ENCODE measurements around the gene RGS5. TPM values are rescaled to one million over a fixed set of nuclear protein-coding genes. Genes with fewer than 3 reads are reported as not detected.

The RGS5 gene
- total and polyA plus RNA-seq, 2 donors (not counting 3 experiments of a cell fraction or from before 2014, with no cell fraction given) = 287 to 770 TPM

DNA sequence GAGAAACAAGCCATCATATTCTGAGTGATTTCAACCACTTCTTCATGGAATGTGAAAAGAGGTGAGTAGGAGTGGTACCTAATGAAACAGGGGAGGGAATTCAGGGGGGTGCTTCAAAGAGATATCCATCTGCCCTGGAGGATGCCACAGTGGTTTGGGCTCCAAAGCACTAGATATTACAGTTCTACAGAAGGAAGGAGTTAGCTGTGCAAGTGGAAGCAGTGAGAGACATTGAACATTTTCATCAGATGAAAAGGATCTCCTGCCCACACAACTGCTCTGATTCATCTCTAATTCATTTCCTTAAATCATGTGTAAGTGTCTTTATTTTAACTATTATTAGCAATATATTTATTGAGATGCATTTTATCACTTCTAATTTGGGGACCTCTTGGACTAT, 2.8 kb upstream of the RGS5 start:
- H3K9ac ChIP-seq (replicated peaks; ENCODE audit: extremely low read depth, insufficient read depth, low read length) = no peak overlapping the region
- POLR2A ChIA-PET = no interaction called here
- H3K27me3 ChIP-seq (ENCODE audit: control insufficient read depth in 2 of 2, insufficient read depth in 2 of 2, low read length in 2 of 2) = no peaks in the 10 kb centered on the region
- peak overlapping the region; percentile 73 for H2AFZ ChIP-seq (ENCODE audit: low read depth, low read length)
- H3K4me3 ChIP-seq (replicated peaks in 1 of 3; ENCODE audit: insufficient read depth in 1 of 3, low read depth in 1 of 3, low read length in 3 of 3) = no peak overlapping the region
- no peak overlapping the region for H3K27ac ChIP-seq (ENCODE audit: insufficient read depth, low read depth, low read length)
- no peak for FAIRE-seq
- H3K4me2 ChIP-seq (ENCODE audit: insufficient read depth, low read length) = peak overlapping the region; percentile 5
- no peak for TF ChIP-seq JUN (IDR thresholded peaks at IDR 0.05; ENCODE audit: borderline replicate concordance, insufficient read depth, insufficient read length, low read depth)
- peak; percentile 67 for TF ChIP-seq FOS (IDR thresholded peaks at IDR 0.05; ENCODE audit: borderline replicate concordance, insufficient read depth, low read length)
- no peak for TF ChIP-seq MYC (IDR thresholded peaks at IDR 0.05; ENCODE audit: low read depth, low read length)
- TF ChIP-seq GATA2 (IDR thresholded peaks at IDR 0.05; ENCODE audit: insufficient read depth, insufficient read length, low read depth, low read length) = peak; percentile 68
- no peaks in the 10 kb centered on the region for H4K20me1 ChIP-seq (replicated peaks; ENCODE audit: control insufficient read depth, extremely low read depth, insufficient read depth, low read length)
- H3K9me3 ChIP-seq (replicated peaks; ENCODE audit: control insufficient read depth, insufficient read depth, low read length) = no peaks in the 10 kb centered on the region
- DNase-seq (ENCODE audit: low read depth, low spot score) = no peak
- no TSS peak for BruUV-seq (replicated peaks)
- intact Hi-C loops (cut with micrococcal nuclease) = no loop called here
- CTCF ChIA-PET = interaction anchor here (0.7 to 1.5 kb wide), 2 partner anchors 8 to 357 kb away, joined by 3 read pairs; no protein-coding TSS in a partner anchor
- no peaks in the 10 kb centered on the region for H3K36me3 ChIP-seq (ENCODE audit: control insufficient read depth in 2 of 2, extremely low read depth in 1 of 2, insufficient read depth in 2 of 2, low read length in 2 of 2)
- peaks cover 24% of the 10 kb centered on the region for H3K4me1 ChIP-seq (ENCODE audit: control insufficient read depth, extremely low read depth, insufficient read depth, low read length)
- dilution Hi-C loops (cut with MboI; ENCODE audit: extremely low pct_ligation_motif_present, low sequenced_read_pairs) = no loop called here
- H3K9me1 ChIP-seq (replicated peaks; ENCODE audit: control insufficient read depth, extremely low read depth, insufficient read depth, low read length) = no peaks in the 10 kb centered on the region
- H3K79me2 ChIP-seq (ENCODE audit: control insufficient read depth, insufficient read depth, low read length) = peaks cover 23% of the 10 kb centered on the region

DNA sequence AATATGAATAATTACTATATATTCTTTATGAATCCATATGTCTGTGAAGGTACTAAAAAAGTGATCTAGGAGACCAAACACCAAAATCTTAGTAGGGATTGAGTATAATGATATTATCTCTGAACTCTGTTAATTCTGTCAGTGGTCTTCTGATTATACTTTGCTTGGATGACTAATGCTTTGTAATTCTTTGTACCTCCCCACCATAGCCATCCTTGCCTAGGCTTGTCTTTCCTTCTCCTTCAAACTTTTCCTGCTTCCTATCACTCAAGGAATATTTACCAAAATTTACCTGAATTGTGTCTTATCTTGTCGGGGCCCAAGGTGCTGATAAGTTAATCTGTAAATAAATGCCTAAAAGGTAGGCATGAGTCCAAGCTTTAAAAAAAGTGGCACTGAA, 845 bp upstream of the RGS5 start:
- Histone ChIP-seq H3K36me3 (ENCODE audit: control insufficient read depth in 2 of 2, extremely low read depth in 1 of 2, insufficient read depth in 2 of 2, low read length in 2 of 2) (no peaks in the 10 kb centered on the region), H4K20me1 (replicated peaks; ENCODE audit: control insufficient read depth, extremely low read depth, insufficient read depth, low read length) (no peaks in the 10 kb centered on the region), H3K9me1 (replicated peaks; ENCODE audit: control insufficient read depth, extremely low read depth, insufficient read depth, low read length) (no peaks in the 10 kb centered on the region), H3K79me2 (ENCODE audit: control insufficient read depth, insufficient read depth, low read length) (peaks cover 43% of the 10 kb centered on the region), H3K4me2 (ENCODE audit: insufficient read depth, low read length) (peak overlapping the region; percentile 91), H3K9me3 (replicated peaks; ENCODE audit: control insufficient read depth, insufficient read depth, low read length) (no peaks in the 10 kb centered on the region), H3K4me3 (replicated peaks in 1 of 3; ENCODE audit: insufficient read depth in 1 of 3, low read depth in 1 of 3, low read length in 3 of 3) (peak overlapping the region in 1 of 3 experiments; percentile 98), H3K9ac (replicated peaks; ENCODE audit: extremely low read depth, insufficient read depth, low read length) (peak overlapping the region; percentile 87), H3K27ac (ENCODE audit: insufficient read depth, low read depth, low read length) (peak overlapping the region; percentile 77), H3K27me3 (ENCODE audit: control insufficient read depth in 2 of 2, insufficient read depth in 2 of 2, low read length in 2 of 2) (no peaks in the 10 kb centered on the region), H3K4me1 (ENCODE audit: control insufficient read depth, extremely low read depth, insufficient read depth, low read length) (peaks cover 35% of the 10 kb centered on the region), H2AFZ (ENCODE audit: low read depth, low read length) (peak overlapping the region; percentile 98)
- BruUV-seq (replicated peaks) = no TSS peak
- dilution Hi-C loops (cut with MboI; ENCODE audit: extremely low pct_ligation_motif_present, low sequenced_read_pairs) = no loop called here
- intact Hi-C loops (cut with micrococcal nuclease) = no loop called here
- DNase-seq (ENCODE audit: low read depth, low spot score) = no peak
- CTCF ChIA-PET = interaction anchor here (1.2 to 2.0 kb wide), 6 partner anchors 10 to 132 kb away, joined by 5 to 11 read pairs (median 6); no protein-coding TSS in a partner anchor
- TF ChIP-seq POLR2A (IDR thresholded peaks at IDR 0.05; ENCODE audit: low read depth, low read length) (no peak), JUN (IDR thresholded peaks at IDR 0.05; ENCODE audit: borderline replicate concordance, insufficient read depth, insufficient read length, low read depth) (no peak), MYC (IDR thresholded peaks at IDR 0.05; ENCODE audit: low read depth, low read length) (no peak), FOS (IDR thresholded peaks at IDR 0.05; ENCODE audit: borderline replicate concordance, insufficient read depth, low read length) (peak; percentile 12), EZH2 (IDR thresholded peaks at IDR 0.05; ENCODE audit: borderline replicate concordance, low read depth, low read length, severe bottlenecking) (no peak), POLR2AphosphoS5 (IDR thresholded peaks at IDR 0.05; ENCODE audit: insufficient read depth, low read depth, low read length) (no peak), GATA2 (IDR thresholded peaks at IDR 0.05; ENCODE audit: insufficient read depth, insufficient read length, low read depth, low read length) (no peak)
- TF ChIP-seq, protein P1, sequence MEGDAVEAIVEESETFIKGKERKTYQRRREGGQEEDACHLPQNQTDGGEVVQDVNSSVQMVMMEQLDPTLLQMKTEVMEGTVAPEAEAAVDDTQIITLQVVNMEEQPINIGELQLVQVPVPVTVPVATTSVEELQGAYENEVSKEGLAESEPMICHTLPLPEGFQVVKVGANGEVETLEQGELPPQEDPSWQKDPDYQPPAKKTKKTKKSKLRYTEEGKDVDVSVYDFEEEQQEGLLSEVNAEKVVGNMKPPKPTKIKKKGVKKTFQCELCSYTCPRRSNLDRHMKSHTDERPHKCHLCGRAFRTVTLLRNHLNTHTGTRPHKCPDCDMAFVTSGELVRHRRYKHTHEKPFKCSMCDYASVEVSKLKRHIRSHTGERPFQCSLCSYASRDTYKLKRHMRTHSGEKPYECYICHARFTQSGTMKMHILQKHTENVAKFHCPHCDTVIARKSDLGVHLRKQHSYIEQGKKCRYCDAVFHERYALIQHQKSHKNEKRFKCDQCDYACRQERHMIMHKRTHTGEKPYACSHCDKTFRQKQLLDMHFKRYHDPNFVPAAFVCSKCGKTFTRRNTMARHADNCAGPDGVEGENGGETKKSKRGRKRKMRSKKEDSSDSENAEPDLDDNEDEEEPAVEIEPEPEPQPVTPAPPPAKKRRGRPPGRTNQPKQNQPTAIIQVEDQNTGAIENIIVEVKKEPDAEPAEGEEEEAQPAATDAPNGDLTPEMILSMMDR (IDR thresholded peaks at IDR 0.05; ENCODE audit: extremely low read depth in 1 of 2, insufficient read depth in 1 of 2, low read depth in 1 of 2, low read length in 2 of 2) = no peak
- FAIRE-seq = no peak
- POLR2A ChIA-PET = no interaction called here
